H1 (cell line): ENCODE data around the gene SSTR3. TPM values are rescaled to one million over a fixed set of nuclear protein-coding genes. Genes with fewer than 3 reads are reported as not detected.

ENCODE experiments used
- CTCF ChIA-PET: fragments of 300-600 bp; sonication (Branson Sonifier 250); formaldehyde crosslinking; loops from one replicate; lab custom pipeline; 2021; ENCODE audit not compliant: partially characterized antibody; lab: Charles Lee
- POLR2A ChIA-PET: fragments of 300-600 bp; sonication (Branson Sonifier 250); formaldehyde crosslinking; loops from one replicate; lab custom pipeline; 2021; ENCODE audit warnings: inconsistent platforms; ENCODE audit not compliant: partially characterized antibody; lab: Charles Lee
- DNase-seq, 2 experiments: peaks; one replicate each; pipeline versions ENCODE4 v3.0.0 to v3.0.0-alpha.2; 2010 to 2022; ENCODE audit warnings: low spot score in 2 of 2, low read depth in 1 of 2, mixed read lengths in 1 of 2
- FAIRE-seq: peaks from 2 replicates; lab custom pipeline; 2011; peaks lifted over from hg19 to GRCh38; lab: Jason Lieb, UNC
- H2AFZ ChIP-seq: 2 replicates; pipeline ENCODE4 v1.8.1; 2012; ENCODE audit warnings: low read length, inconsistent platforms
- H2AK5ac ChIP-seq: 2 replicates; pipeline ENCODE4 v1.6.1; 2013; ENCODE audit warnings: low read depth, low read length
- H2BK120ac ChIP-seq: replicated peaks from 2 replicates; pipeline ENCODE3; 2013; ENCODE audit warnings: low read depth, low read length, inconsistent platforms
- H2BK12ac ChIP-seq: 2 replicates; pipeline ENCODE4 v1.6.1; 2013; ENCODE audit warnings: low read depth, low read length
- H2BK15ac ChIP-seq: 2 replicates; pipeline ENCODE4 v1.6.1; 2013; ENCODE audit warnings: low read length
- H2BK20ac ChIP-seq: 2 replicates; pipeline ENCODE4 v1.6.1; 2013; ENCODE audit warnings: low read length
- H2BK5ac ChIP-seq: 2 replicates; pipeline ENCODE4 v1.6.1; 2013; ENCODE audit warnings: low read depth, low read length
- H3K14ac ChIP-seq: 2 replicates; pipeline ENCODE4 v1.6.1; 2013; ENCODE audit warnings: inconsistent platforms; ENCODE audit not compliant: insufficient read length
- H3K18ac ChIP-seq: 2 replicates; pipeline ENCODE4 v1.6.1; 2013; ENCODE audit warnings: low read length; ENCODE audit errors: extremely low read depth
- H3K23ac ChIP-seq: 2 replicates; pipeline ENCODE4 v1.6.1; 2013; ENCODE audit warnings: inconsistent platforms; ENCODE audit not compliant: insufficient read length
- H3K23me2 ChIP-seq: 2 replicates; pipeline ENCODE4 v1.6.1; 2013; ENCODE audit warnings: low read depth, low read length
- H3K27ac ChIP-seq: 2 replicates; pipeline ENCODE4 v1.6.1; 2011; ENCODE audit warnings: low read depth, low read length, inconsistent platforms
- H3K27me3 ChIP-seq, 4 experiments: replicated peaks in 1 of 4; 1 replicate in 1 of 4; 2 replicates in 3 of 4; pipeline versions ENCODE4 v1.6.1 to v1.8.1; 2011 to 2013; ENCODE audit warnings: low read length in 3 of 4, mild to moderate bottlenecking in 3 of 4, inconsistent platforms in 2 of 4, mixed read lengths in 2 of 4, moderate library complexity in 1 of 4; ENCODE audit not compliant: control insufficient read depth in 3 of 4, insufficient read depth in 3 of 4; ENCODE audit errors: extremely low read depth in 1 of 4
- H3K36me3 ChIP-seq, 4 experiments: 2 replicates each; pipeline versions ENCODE4 v1.6.1 to v1.8.1; 2011 to 2013; ENCODE audit warnings: mild to moderate bottlenecking in 4 of 4, low read length in 3 of 4, moderate library complexity in 2 of 4, control low read depth in 1 of 4, inconsistent platforms in 1 of 4; ENCODE audit not compliant: insufficient read depth in 4 of 4, control insufficient read depth in 2 of 4
- H3K4ac ChIP-seq: replicated peaks from 2 replicates; pipeline ENCODE3; 2013; ENCODE audit warnings: low read length, low read depth, mixed read lengths, inconsistent platforms; ENCODE audit not compliant: insufficient read length
- H3K4me1 ChIP-seq, 4 experiments: replicated peaks in 1 of 4; 1 replicate in 1 of 4; 2 replicates in 3 of 4; pipeline versions ENCODE4 v1.6.1 to v1.8.1; 2011 to 2013; ENCODE audit warnings: low read length in 3 of 4, inconsistent platforms in 2 of 4, mixed read lengths in 1 of 4; ENCODE audit not compliant: insufficient read depth in 4 of 4, control insufficient read depth in 3 of 4
- H3K4me2 ChIP-seq, 2 experiments: 2 replicates each; pipeline versions ENCODE4 v1.6.1 to v1.8.1; 2011 to 2013; ENCODE audit warnings: low read depth in 2 of 2, low read length in 2 of 2, control low read depth in 1 of 2, inconsistent platforms in 1 of 2, mild to moderate bottlenecking in 1 of 2; ENCODE audit not compliant: insufficient read depth in 1 of 2
- H3K4me3 ChIP-seq, 4 experiments: fragments of 200-600, 300-600 bp in 1 of 4; sonication (generic), shearing (Covaris generic), sonication (Bioruptor Twin) in 1 of 4; 2 replicates each; pipeline versions ENCODE4 v1.5.1 to v1.8.1; 2011 to 2016; ENCODE audit warnings: low read length in 4 of 4, low read depth in 3 of 4, control low read depth in 2 of 4, inconsistent platforms in 2 of 4, mild to moderate bottlenecking in 2 of 4, mixed read lengths in 1 of 4, moderate library complexity in 1 of 4; ENCODE audit not compliant: insufficient read depth in 2 of 4; ENCODE audit errors: extremely low read depth in 1 of 4
- H3K56ac ChIP-seq: replicated peaks from 2 replicates; pipeline ENCODE3; 2013; ENCODE audit warnings: low read depth, mild to moderate bottlenecking, mixed read lengths, low read length, inconsistent platforms; ENCODE audit not compliant: insufficient read length
- H3K79me1 ChIP-seq: 2 replicates; pipeline ENCODE4 v1.6.1; 2013; ENCODE audit warnings: low read depth, low read length, control low read depth
- H3K79me2 ChIP-seq, 2 experiments: 2 replicates each; pipeline versions ENCODE4 v1.6.1 to v1.8.1; 2012 to 2013; ENCODE audit warnings: low read length in 2 of 2, mild to moderate bottlenecking in 2 of 2, inconsistent platforms in 1 of 2; ENCODE audit not compliant: insufficient read depth in 2 of 2, control insufficient read depth in 1 of 2
- H3K9ac ChIP-seq, 4 experiments: replicated peaks in 1 of 4; 1 replicate in 1 of 4; 2 replicates in 3 of 4; pipeline versions ENCODE4 v1.6.1 to v1.8.1; 2011 to 2013; ENCODE audit warnings: low read depth in 3 of 4, low read length in 3 of 4, control low read depth in 2 of 4, mild to moderate bottlenecking in 2 of 4, moderate library complexity in 2 of 4, inconsistent platforms in 1 of 4; ENCODE audit errors: extremely low read depth in 1 of 4
- H3K9me3 ChIP-seq, 2 experiments: 2 replicates each; pipeline versions ENCODE4 v1.6.1 to v1.8.1; 2012 to 2013; ENCODE audit warnings: mild to moderate bottlenecking in 2 of 2, moderate library complexity in 2 of 2, control low read depth in 1 of 2, inconsistent platforms in 1 of 2, low read depth in 1 of 2, low read length in 1 of 2, mixed read lengths in 1 of 2; ENCODE audit not compliant: insufficient read depth in 2 of 2
- H4K20me1 ChIP-seq, 2 experiments: replicated peaks in 1 of 2; 2 replicates each; pipeline versions ENCODE3 to v1.8.1; 2011 to 2013; ENCODE audit warnings: inconsistent platforms in 2 of 2, low read length in 2 of 2, mild to moderate bottlenecking in 1 of 2; ENCODE audit not compliant: insufficient read depth in 2 of 2, control insufficient read depth in 1 of 2
- H4K5ac ChIP-seq: 2 replicates; pipeline ENCODE4 v1.6.1; 2013; ENCODE audit warnings: low read length, low read depth, mixed read lengths, inconsistent platforms; ENCODE audit not compliant: insufficient read length
- H4K8ac ChIP-seq: 2 replicates; pipeline ENCODE4 v1.8.0; 2013; ENCODE audit warnings: mild to moderate bottlenecking, moderate library complexity, low read length, inconsistent platforms; ENCODE audit not compliant: insufficient read depth; ENCODE audit errors: extremely low read depth
- H4K91ac ChIP-seq: replicated peaks from 2 replicates; pipeline ENCODE3; 2013; ENCODE audit warnings: low read length, mixed read lengths, inconsistent platforms; ENCODE audit not compliant: insufficient read length
- BACH1 ChIP-seq: IDR thresholded peaks from 2 replicates; pipeline ENCODE4 v1.6.1; 2012; ENCODE audit warnings: low read length, improper control_type of control experiment
- HDAC2 ChIP-seq, 2 experiments: fragments of 300-600 bp in 1 of 2; sonication (generic) in 1 of 2; IDR thresholded peaks; 2 replicates each; pipeline ENCODE4 v1.6.1; 2011 to 2012; ENCODE audit warnings: low read depth in 2 of 2, low read length in 2 of 2, mild to moderate bottlenecking in 2 of 2, moderate library complexity in 2 of 2, borderline replicate concordance in 1 of 2, inconsistent platforms in 1 of 2
- RAD21 ChIP-seq, 2 experiments: IDR thresholded peaks in 1 of 2; conservative IDR thresholded peaks in 1 of 2; 2 replicates each; pipeline ENCODE4 v1.6.1; 2011; ENCODE audit warnings: low read depth in 2 of 2, low read length in 2 of 2, improper control_type of control experiment in 1 of 2, inconsistent platforms in 1 of 2, mild to moderate bottlenecking in 1 of 2, moderate library complexity in 1 of 2
- YY1 ChIP-seq: IDR thresholded peaks from 2 replicates; pipeline ENCODE4 v1.6.1; 2011; ENCODE audit warnings: low read depth, mild to moderate bottlenecking, low read length
- WGBS, 2 experiments: shearing (Covaris generic) in 1 of 2; methylation state at CpG; one replicate each; pipeline versions ENCODE4 v1.1.6 to v1.1.7; 2013 to 2015; ENCODE audit warnings: low lambda C conversion rate in 2 of 2, mixed read lengths in 2 of 2, inconsistent platforms in 1 of 2, low coverage in 1 of 2, missing lambda C conversion rate in 1 of 2; ENCODE audit not compliant: insufficient replicate concordance in 2 of 2, insufficient coverage in 1 of 2, insufficient read length in 1 of 2; ENCODE audit errors: extremely low coverage in 1 of 2, missing lambda C conversion rate in 1 of 2; 5-methylcytosine and 5-hydroxymethylcytosine counted together
- polyA plus RNA-seq, 7 experiments: library from polyadenylated mRNA; depleted of rRNA in 3 of 7; stranded (reverse) in 5 of 7; unstranded in 2 of 7; fragments of >200 nt in 5 of 7; fragments of 200-250 nt in 2 of 7; gene quantifications; 1 replicate in 5 of 7; 2 replicates in 1 of 7; 4 replicates in 1 of 7; pipeline versions ENCODE4 v1.2.1 to v1.2.3, GENCODE V29; 2011 to 2013; ENCODE audit warnings: missing spikeins in 2 of 7, mixed read lengths in 2 of 7
- total RNA-seq: library from RNA; stranded (reverse); fragmentation: NEBNext Ultra II Directional; extraction: Animal tissue kit (Norgen Biotek cat#: 25700); gene quantifications from 2 replicates; pipeline ENCODE4 v1.2.1, GENCODE V29; 2021
- TF ChIP-seq, protein P1 (sequence below), 3 experiments: IDR thresholded peaks; 1 replicate in 2 of 3; 2 replicates in 1 of 3; pipeline versions ENCODE4 v1.5.1 to v1.6.1; 2011; ENCODE audit warnings: low read length in 3 of 3, mild to moderate bottlenecking in 3 of 3, inconsistent platforms in 2 of 3, low read depth in 1 of 3, moderate library complexity in 1 of 3; ENCODE audit not compliant: insufficient read depth in 1 of 3; ENCODE audit errors: control extremely low read depth in 1 of 3

SSTR3 gene
- total and polyA plus RNA-seq, 2 of the 8 experiments (the other 6 are each of a cell fraction or from before 2014, with no cell fraction given): 0.22 to 0.77 TPM

GRCh38 chr22:37260901-37261336 lies 48.6 kb upstream of the SSTR3 start:
- Histone ChIP-seq H2BK12ac (no peak overlapping the region), H3K4ac (no peak overlapping the region), H3K27me3 (peaks cover 0 to 12% (median 7%) of the 10 kb centered on the region in 4 experiments; a peak in 2 of 7 replicates), H4K20me1 (no peaks in the 10 kb centered on the region), H3K18ac (no peak overlapping the region), H3K36me3 (no peaks in the 10 kb centered on the region), H3K79me2 (no peaks in the 10 kb centered on the region), H3K4me3 (no peak overlapping the region), H3K79me1 (no peaks in the 10 kb centered on the region), H2AFZ (no peak overlapping the region), H3K56ac (no peak overlapping the region), H3K4me1 (peaks cover 4 to 12% (median 5%) of the 10 kb centered on the region in 4 experiments), H3K9me3 (peaks cover 12% of the 10 kb centered on the region in 2 experiments), H2BK120ac (no peak overlapping the region), H4K91ac (no peak overlapping the region), H4K8ac (no peak overlapping the region), H3K23ac (no peak overlapping the region), H3K4me2 (no peak overlapping the region), H3K14ac (no peak overlapping the region), H2BK15ac (0 out of 2 replicates have a peak overlapping the region, but pooled peaks have one; percentile 10), H4K5ac (no peak overlapping the region), H2BK5ac (no peak overlapping the region), H3K23me2 (no peaks in the 10 kb centered on the region; the same call in 1 of the 2 replicates), H2AK5ac (no peak overlapping the region), H3K9ac (no peak overlapping the region), H3K27ac (no peak overlapping the region), H2BK20ac (no peak overlapping the region)
- TF ChIP-seq BACH1: no peak
- TF ChIP-seq HDAC2 (IDR thresholded peaks at IDR 0.05; ENCODE audit: borderline replicate concordance in 1 of 2, low read depth in 2 of 2, low read length in 2 of 2): peak in 1 of 2 experiments; percentile 42; a peak in 1 of 4 replicates
- TF ChIP-seq, protein P1, sequence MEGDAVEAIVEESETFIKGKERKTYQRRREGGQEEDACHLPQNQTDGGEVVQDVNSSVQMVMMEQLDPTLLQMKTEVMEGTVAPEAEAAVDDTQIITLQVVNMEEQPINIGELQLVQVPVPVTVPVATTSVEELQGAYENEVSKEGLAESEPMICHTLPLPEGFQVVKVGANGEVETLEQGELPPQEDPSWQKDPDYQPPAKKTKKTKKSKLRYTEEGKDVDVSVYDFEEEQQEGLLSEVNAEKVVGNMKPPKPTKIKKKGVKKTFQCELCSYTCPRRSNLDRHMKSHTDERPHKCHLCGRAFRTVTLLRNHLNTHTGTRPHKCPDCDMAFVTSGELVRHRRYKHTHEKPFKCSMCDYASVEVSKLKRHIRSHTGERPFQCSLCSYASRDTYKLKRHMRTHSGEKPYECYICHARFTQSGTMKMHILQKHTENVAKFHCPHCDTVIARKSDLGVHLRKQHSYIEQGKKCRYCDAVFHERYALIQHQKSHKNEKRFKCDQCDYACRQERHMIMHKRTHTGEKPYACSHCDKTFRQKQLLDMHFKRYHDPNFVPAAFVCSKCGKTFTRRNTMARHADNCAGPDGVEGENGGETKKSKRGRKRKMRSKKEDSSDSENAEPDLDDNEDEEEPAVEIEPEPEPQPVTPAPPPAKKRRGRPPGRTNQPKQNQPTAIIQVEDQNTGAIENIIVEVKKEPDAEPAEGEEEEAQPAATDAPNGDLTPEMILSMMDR (IDR thresholded peaks at IDR 0.05; ENCODE audit: control extremely low read depth in 1 of 3, insufficient read depth in 1 of 3, low read depth in 1 of 3, low read length in 3 of 3): peak; percentile 85 to 95 (median 93)
- 0 out of 2 replicates have a peak, but pooled peaks have one; percentile 54 for TF ChIP-seq YY1
- peak; percentile 62 to 75; a peak in 3 of 4 replicates for TF ChIP-seq RAD21 (IDR thresholded peaks at IDR 0.05 in 1 of 2, conservative IDR thresholded peaks at IDR 0.05 in 1 of 2; ENCODE audit: low read depth in 2 of 2, low read length in 2 of 2)
- POLR2A ChIA-PET: interaction anchor here (0.7 kb wide), 1 partner anchor 239 kb away, joined by 3 read pairs; no protein-coding TSS in a partner anchor
- DNase-seq (peak in 1 of 2 experiments; percentile 78), FAIRE-seq (peak; percentile 65)
- 36% methylated on average over 14 of the region's 14 CpGs; no CpG with 5 or more reads in 1 of the 2 experiments for WGBS, 2 experiments
- CTCF ChIA-PET: interaction anchor here (0.6 to 5.9 kb wide), 69 partner anchors 10 to 507 kb away, joined by 3 to 97 read pairs (median 4); partner anchors contain the start of genes KCTD17, RAC2, SSTR3 and TST
